ENCODE measurements around the gene RTN4. TPM values are rescaled to one million over a fixed set of nuclear protein-coding genes. Genes with fewer than 3 reads are reported as not detected.
"Not testable (repeated sequence)": the region's sequence is repeated elsewhere in the genome, so short reads cannot be mapped to it uniquely, and the experiment has no call there.

RTN4 gene
- total RNA-seq, 4 donors from 2014 or later = 95.8 to 179 (median 129) TPM

DNA sequence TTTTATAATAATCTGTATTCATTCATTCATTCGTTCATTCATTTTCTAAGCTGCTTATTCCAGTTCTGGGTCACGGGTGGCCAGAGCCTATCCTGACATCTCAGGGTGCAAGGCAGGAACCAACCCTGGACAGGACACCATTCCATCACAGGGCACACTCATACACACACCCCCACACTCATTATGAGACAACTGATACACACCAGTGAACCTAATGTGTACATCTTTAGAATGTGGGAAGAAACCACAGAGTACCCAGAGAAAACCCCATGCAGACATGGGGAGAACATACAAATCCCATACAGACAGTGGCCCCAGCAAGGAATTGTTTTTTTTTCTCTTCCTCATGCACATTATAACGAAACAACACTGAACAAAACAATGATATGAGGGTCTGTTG, 54.7 kb downstream of the RTN4 start:
- H3K9me3 ChIP-seq = no peaks in the 10 kb centered on the region
- TF ChIP-seq, protein P1, sequence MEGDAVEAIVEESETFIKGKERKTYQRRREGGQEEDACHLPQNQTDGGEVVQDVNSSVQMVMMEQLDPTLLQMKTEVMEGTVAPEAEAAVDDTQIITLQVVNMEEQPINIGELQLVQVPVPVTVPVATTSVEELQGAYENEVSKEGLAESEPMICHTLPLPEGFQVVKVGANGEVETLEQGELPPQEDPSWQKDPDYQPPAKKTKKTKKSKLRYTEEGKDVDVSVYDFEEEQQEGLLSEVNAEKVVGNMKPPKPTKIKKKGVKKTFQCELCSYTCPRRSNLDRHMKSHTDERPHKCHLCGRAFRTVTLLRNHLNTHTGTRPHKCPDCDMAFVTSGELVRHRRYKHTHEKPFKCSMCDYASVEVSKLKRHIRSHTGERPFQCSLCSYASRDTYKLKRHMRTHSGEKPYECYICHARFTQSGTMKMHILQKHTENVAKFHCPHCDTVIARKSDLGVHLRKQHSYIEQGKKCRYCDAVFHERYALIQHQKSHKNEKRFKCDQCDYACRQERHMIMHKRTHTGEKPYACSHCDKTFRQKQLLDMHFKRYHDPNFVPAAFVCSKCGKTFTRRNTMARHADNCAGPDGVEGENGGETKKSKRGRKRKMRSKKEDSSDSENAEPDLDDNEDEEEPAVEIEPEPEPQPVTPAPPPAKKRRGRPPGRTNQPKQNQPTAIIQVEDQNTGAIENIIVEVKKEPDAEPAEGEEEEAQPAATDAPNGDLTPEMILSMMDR (IDR thresholded peaks at IDR 0.05) = no peak
- no peak for TF ChIP-seq POLR2A (IDR thresholded peaks at IDR 0.05)
- H3K27me3 ChIP-seq = no peaks in the 10 kb centered on the region
- H3K4me3 ChIP-seq = no peak overlapping the region
- intact Hi-C loops (cut with DNase I) = no loop called here
- DNase-seq = no peak
- H3K36me3 ChIP-seq = no peaks in the 10 kb centered on the region
- H3K4me1 ChIP-seq = peaks cover 6 to 84% (median 27%) of the 10 kb centered on the region in 3 donors
- WGBS, 2 donors = 88 to 91% methylated on average over 3 of the region's 3 CpGs
- H3K27ac ChIP-seq = no peak overlapping the region

DNA sequence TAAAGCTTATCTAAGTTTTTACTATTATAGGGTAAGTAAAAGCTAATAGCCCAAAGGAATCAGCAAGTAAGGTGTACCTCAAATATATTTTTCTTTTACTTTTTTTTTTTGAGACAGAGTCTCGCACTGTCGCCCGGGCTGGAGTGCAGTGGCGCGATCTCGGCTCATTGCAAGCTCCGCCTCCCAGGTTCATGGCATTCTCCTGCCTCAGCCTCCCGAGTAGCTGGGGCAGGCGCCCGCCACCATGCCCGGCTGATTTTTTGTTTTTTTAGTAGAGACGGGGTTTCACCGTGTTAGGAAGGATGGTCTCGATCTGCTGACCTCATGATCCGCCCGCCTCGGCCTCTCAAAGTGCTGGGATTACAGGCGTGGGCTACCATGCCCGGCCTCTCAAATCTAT, 59.6 kb downstream of the RTN4 start:
- H3K9me3 ChIP-seq; DNase-seq; H3K27ac ChIP-seq; intact Hi-C loops (cut with DNase I); H3K27me3 ChIP-seq; H3K4me3 ChIP-seq: not testable (repeated sequence)
- WGBS, 2 donors = 96 to 97% methylated on average over 19 of the region's 19 CpGs
- Histone ChIP-seq H3K4me1 (peaks cover 0 to 86% (median 15%) of the 10 kb centered on the region in 3 donors), H3K36me3 (peaks cover 0 to 18% (median 8%) of the 10 kb centered on the region in 3 donors)

DNA sequence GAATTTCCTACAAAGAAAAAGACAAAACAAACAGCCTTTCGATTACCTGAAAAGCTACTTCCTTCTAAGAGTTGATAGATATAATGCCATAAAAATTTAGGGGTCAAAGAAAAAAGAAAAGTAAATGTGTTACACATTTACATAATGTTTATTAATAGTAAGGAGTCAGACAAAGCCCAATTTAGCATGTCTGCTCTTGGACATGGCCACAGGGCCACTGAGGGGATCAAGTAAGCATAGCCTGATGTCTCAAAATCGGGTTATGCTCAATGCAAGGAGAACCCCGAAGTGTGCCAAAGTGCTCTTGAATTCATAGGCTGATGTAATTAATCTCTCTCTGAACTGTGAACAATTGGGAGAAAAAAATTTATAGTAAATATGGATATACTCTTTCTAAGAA, 61.6 kb downstream of the RTN4 start:
- 42 to 46% methylated on average over 3 of the region's 3 CpGs for WGBS, 2 donors
- H3K27me3 ChIP-seq = no peaks in the 10 kb centered on the region
- H3K9me3 ChIP-seq = no peaks in the 10 kb centered on the region
- H3K4me3 ChIP-seq = no peak overlapping the region
- intact Hi-C loops (cut with DNase I) = no loop called here
- DNase-seq = no peak
- peaks cover 1 to 87% (median 15%) of the 10 kb centered on the region in 3 donors for H3K4me1 ChIP-seq
- H3K36me3 ChIP-seq = peaks cover 0 to 34% (median 8%) of the 10 kb centered on the region in 3 donors
- no peak overlapping the region for H3K27ac ChIP-seq
- TF ChIP-seq POLR2A (IDR thresholded peaks at IDR 0.05) = no peak
- TF ChIP-seq, protein P1 (IDR thresholded peaks at IDR 0.05) = no peak

DNA sequence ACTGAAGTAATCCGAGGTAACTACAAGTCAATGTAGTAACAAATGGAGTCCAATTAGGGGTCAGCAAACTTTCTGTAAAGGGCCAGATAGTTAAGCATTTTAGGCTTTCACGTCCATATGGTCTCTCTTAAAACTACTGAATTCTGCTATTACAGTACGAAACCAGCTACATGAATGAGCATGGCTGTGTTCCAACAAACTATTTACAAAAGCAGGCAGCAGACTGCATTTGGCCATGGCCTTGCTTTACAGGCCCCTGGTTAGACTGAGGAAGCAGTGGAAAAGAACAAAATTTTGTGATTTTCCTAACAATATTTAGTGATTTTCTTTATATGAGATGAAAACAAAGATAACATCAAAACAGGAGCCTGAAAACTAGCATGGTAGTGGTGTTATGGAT, 64.0 kb downstream of the RTN4 start:
- WGBS, 2 donors = 73% methylated on average over 3 of the region's 3 CpGs
- Histone ChIP-seq H3K36me3 (peaks cover 0 to 45% (median 8%) of the 10 kb centered on the region in 3 donors), H3K27ac (no peak overlapping the region), H3K9me3 (no peaks in the 10 kb centered on the region), H3K27me3 (no peaks in the 10 kb centered on the region), H3K4me3 (no peak overlapping the region), H3K4me1 (peaks cover 10 to 88% (median 18%) of the 10 kb centered on the region in 3 donors)
- intact Hi-C loops (cut with DNase I) = no loop called here
- no peak for DNase-seq
- TF ChIP-seq POLR2A (IDR thresholded peaks at IDR 0.05) = no peak

DNA sequence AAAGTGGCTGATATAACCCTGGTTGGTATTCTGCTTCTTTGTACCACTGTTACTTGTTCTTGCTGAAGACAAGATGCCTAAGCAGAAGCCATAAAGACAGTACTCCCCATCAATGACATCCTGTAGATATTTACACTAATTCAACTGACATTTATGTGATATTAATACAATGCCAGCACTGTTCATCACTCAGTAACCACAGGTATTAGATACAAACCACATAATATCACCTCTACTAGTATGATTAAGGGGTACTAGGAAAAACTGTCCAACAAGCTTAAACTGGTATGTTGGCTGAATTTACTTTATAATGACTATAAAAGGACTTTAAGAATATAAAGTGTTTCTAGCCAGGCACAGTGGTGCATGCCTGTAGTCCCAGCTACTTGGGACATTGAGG, 65.8 kb downstream of the RTN4 start:
- no peaks in the 10 kb centered on the region for H3K9me3 ChIP-seq
- no peaks in the 10 kb centered on the region for H3K27me3 ChIP-seq
- peak overlapping the region in 1 of 4 donors; percentile 38 for H3K27ac ChIP-seq
- peaks cover 0 to 45% (median 8%) of the 10 kb centered on the region in 3 donors for H3K36me3 ChIP-seq
- peaks cover 27 to 99% (median 33%) of the 10 kb centered on the region in 3 donors for H3K4me1 ChIP-seq
- no peak for DNase-seq
- intact Hi-C loops (cut with DNase I) = no loop called here
- H3K4me3 ChIP-seq = no peak overlapping the region
- TF ChIP-seq POLR2A (IDR thresholded peaks at IDR 0.05) = no peak
- TF ChIP-seq, protein P1 (IDR thresholded peaks at IDR 0.05) = no peak

DNA sequence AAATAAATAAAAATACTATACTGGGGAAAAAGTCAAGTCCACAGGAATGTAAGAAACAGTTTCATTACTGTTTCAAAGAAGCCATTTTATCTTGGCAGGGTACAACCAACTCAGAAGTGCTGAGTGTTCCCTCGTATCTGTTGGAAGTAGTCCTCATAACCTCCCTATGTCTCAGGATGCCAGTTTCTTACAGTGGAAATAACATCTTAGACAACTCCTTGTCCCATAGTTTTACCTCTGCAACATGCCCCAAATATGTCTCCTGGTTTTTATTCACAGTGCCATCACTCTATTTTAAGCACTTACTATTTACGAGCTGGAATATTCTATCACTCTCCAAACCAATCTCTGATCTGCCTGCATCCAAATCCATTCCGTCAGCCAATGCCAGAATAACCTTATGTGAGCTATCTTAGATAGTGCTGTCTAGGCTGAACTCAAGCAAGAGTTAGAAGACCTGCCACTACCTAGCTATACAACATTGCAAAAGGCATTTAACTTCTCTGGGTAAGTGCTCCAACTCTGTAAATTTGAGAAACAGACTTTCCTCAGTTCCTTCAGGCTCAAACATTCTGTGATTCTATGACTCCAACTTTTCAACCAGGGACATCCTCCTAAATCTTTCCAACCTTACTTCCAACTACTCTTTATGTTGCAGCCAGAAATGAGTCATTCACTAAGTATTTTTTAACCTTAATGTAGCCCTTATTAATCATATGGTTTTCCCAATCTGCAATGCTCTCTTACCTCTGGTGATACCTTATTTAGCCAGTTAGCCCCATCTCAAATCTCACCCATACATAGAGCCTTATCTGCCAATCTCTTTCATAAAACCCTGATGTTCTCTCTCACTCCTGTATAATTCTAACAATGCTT, 66.7 kb downstream of the RTN4 start:
- DNase-seq = no peak

More for the DNA sequence above, 66.7 kb downstream of the RTN4 start:
- no peaks in the 10 kb centered on the region for H3K9me3 ChIP-seq
- H3K36me3 ChIP-seq = peaks cover 0 to 45% (median 8%) of the 10 kb centered on the region in 3 donors
- H3K27me3 ChIP-seq = no peaks in the 10 kb centered on the region
- 39 to 42% methylated on average over 3 of the region's 3 CpGs for WGBS, 2 donors
- H3K4me3 ChIP-seq = no peak overlapping the region
- intact Hi-C loops (cut with DNase I) = no loop called here
- H3K4me1 ChIP-seq = peaks cover 27 to 100% (median 37%) of the 10 kb centered on the region in 3 donors
- peak overlapping the region in 3 of 4 donors; percentile 38 to 47 (median 47) for H3K27ac ChIP-seq
- TF ChIP-seq, protein P1 (IDR thresholded peaks at IDR 0.05) = no peak
- no peak for TF ChIP-seq POLR2A (IDR thresholded peaks at IDR 0.05)
